PC-9 (cell line): Measurements from ENCODE around the gene CD24. TPM values are rescaled to one million over a fixed set of nuclear protein-coding genes. Genes with fewer than 3 reads are reported as not detected.

Experiments
- BruUV-seq: library from RNA; stranded (reverse); fragments of 400-500 nt; replicated peaks from 2 replicates; lab custom pipeline; 2021; lab: Mats Ljungman, UMichigan
- CTCF ChIA-PET: fragments of 300-600 bp; sonication (Branson Sonifier 250); formaldehyde crosslinking; loops from one replicate; lab custom pipeline; 2022; ENCODE audit warnings: antibody characterized with exemption; lab: Charles Lee
- POLR2A ChIA-PET: fragments of 300-600 bp; sonication (Branson Sonifier 250); formaldehyde crosslinking; loops from one replicate; lab custom pipeline; 2022; ENCODE audit warnings: antibody characterized with exemption; ENCODE audit not compliant: unreplicated experiment; lab: Charles Lee
- DNase-seq, 2 experiments: peaks; one replicate each; pipeline versions ENCODE4 v3.0.0 to v3.0.0-alpha.2; 2015 to 2022; ENCODE audit warnings: mixed read lengths in 1 of 2
- H2AFZ ChIP-seq: fragments of 200-600 bp; sonication (generic); 2 replicates; pipeline ENCODE4 v1.8.1; 2017; ENCODE audit warnings: antibody characterized with exemption
- H3F3A ChIP-seq: fragments of 200-600 bp; sonication (generic); 2 replicates; pipeline ENCODE4 v1.8.1; 2017; ENCODE audit warnings: antibody characterized with exemption, mild to moderate bottlenecking, low read depth; ENCODE audit not compliant: insufficient read depth
- H3K27ac ChIP-seq: fragments of 200-600 bp; sonication (generic); 2 replicates; pipeline ENCODE4 v1.6.1; 2016; ENCODE audit warnings: mixed run types
- H3K27me3 ChIP-seq: fragments of 200-600 bp; sonication (generic); 2 replicates; pipeline ENCODE4 v1.6.1; 2016; ENCODE audit warnings: low read depth, mixed run types; ENCODE audit not compliant: insufficient read depth
- H3K36me3 ChIP-seq: fragments of 200-600 bp; sonication (generic); 2 replicates; pipeline ENCODE4 v1.6.1; 2016; ENCODE audit warnings: low read depth, mixed run types
- H3K4me1 ChIP-seq: fragments of 200-600 bp; sonication (generic); replicated peaks from 2 replicates; pipeline ENCODE4 v1.6.1; 2016; ENCODE audit warnings: mixed run types; ENCODE audit not compliant: insufficient read depth
- H3K4me2 ChIP-seq: fragments of 200-600 bp; sonication (generic); 2 replicates; pipeline ENCODE4 v1.6.1; 2017; ENCODE audit warnings: mixed run types
- H3K4me3 ChIP-seq: fragments of 200-600 bp; sonication (generic); 2 replicates; pipeline ENCODE4 v1.6.1; 2016; ENCODE audit warnings: mixed run types
- H3K79me2 ChIP-seq: fragments of 200-600 bp; sonication (generic); 2 replicates; pipeline ENCODE4 v1.6.1; 2017; ENCODE audit warnings: low read depth, mixed run types
- H3K9me2 ChIP-seq: fragments of 200-600 bp; sonication (generic); 2 replicates; pipeline ENCODE4 v1.8.1; 2017; ENCODE audit warnings: mild to moderate bottlenecking; ENCODE audit not compliant: insufficient read depth
- H3K9me3 ChIP-seq: fragments of 200-600 bp; sonication (generic); 2 replicates; pipeline ENCODE4 v1.8.1; 2016; ENCODE audit warnings: low read depth; ENCODE audit not compliant: insufficient read depth
- H4K20me1 ChIP-seq: fragments of 200-600 bp; sonication (generic); 2 replicates; pipeline ENCODE4 v1.8.1; 2017; ENCODE audit not compliant: insufficient read depth
- CTCF ChIP-seq: fragments of 200-600 bp; sonication (generic); conservative IDR thresholded peaks from 2 replicates; pipeline ENCODE4 v1.6.1; 2017; ENCODE audit warnings: mixed run types, antibody characterized with exemption, mild to moderate bottlenecking, moderate library complexity
- EZH2 ChIP-seq: fragments of 200-600 bp; sonication (generic); IDR thresholded peaks from 2 replicates; pipeline ENCODE4 v1.8.0; 2017; ENCODE audit warnings: antibody characterized with exemption, low read depth
- intact Hi-C: fragments of 100-400 bp; cut with micrococcal nuclease; formaldehyde crosslinking; loops from one replicate; pipeline ENCODE4 v1.10.0; 2022; ENCODE audit not compliant: unreplicated experiment
- total RNA-seq: library from RNA; stranded (reverse); gene quantifications from 2 replicates; pipeline ENCODE4 v1.2.3, GENCODE V29; 2021

The CD24 gene
- total RNA-seq, 1 experiment from 2014 or later, result 93.4 TPM

- intact Hi-C loops, result no loop called here
- H3F3A ChIP-seq, result no peaks in the 10 kb centered on the region
- no peak overlapping the region for H2AFZ ChIP-seq
- no peak overlapping the region for H3K27ac ChIP-seq
- H3K36me3 ChIP-seq, result no peaks in the 10 kb centered on the region
- H3K9me3 ChIP-seq, result no peaks in the 10 kb centered on the region
- H4K20me1 ChIP-seq, result no peaks in the 10 kb centered on the region
- ChIA-PET POLR2A (no interaction called here), CTCF (no interaction called here)
- no peak for TF ChIP-seq EZH2
- no peak for TF ChIP-seq CTCF
- H3K27me3 ChIP-seq, result no peaks in the 10 kb centered on the region
- H3K4me1 ChIP-seq, result no peaks in the 10 kb centered on the region
- no peak overlapping the region for H3K4me2 ChIP-seq
- no peak for DNase-seq
- H3K4me3 ChIP-seq, result no peak overlapping the region
- no TSS peak for BruUV-seq
- H3K9me2 ChIP-seq, result no peaks in the 10 kb centered on the region; the same call in 1 of the 2 replicates
- no peaks in the 10 kb centered on the region for H3K79me2 ChIP-seq
These were observed 9.6 kb downstream of the CD24 start for GRCh38 chr6:106964954-106965353.

- BruUV-seq, result no TSS peak
- Histone ChIP-seq H3K36me3 (no peaks in the 10 kb centered on the region), H3K27ac (no peak overlapping the region), H3K9me2 (no peaks in the 10 kb centered on the region; the same call in 1 of the 2 replicates), H2AFZ (no peak overlapping the region), H3F3A (no peaks in the 10 kb centered on the region), H3K4me1 (no peaks in the 10 kb centered on the region), H3K4me3 (no peak overlapping the region), H3K9me3 (no peaks in the 10 kb centered on the region), H3K27me3 (no peaks in the 10 kb centered on the region), H4K20me1 (no peaks in the 10 kb centered on the region), H3K79me2 (no peaks in the 10 kb centered on the region), H3K4me2 (no peak overlapping the region)
- ChIA-PET CTCF (no interaction called here), POLR2A (no interaction called here)
- intact Hi-C loops, result no loop called here
- no peak for DNase-seq
- TF ChIP-seq CTCF (no peak), EZH2 (no peak)
These were observed 10.4 kb downstream of the CD24 start for GRCh38 chr6:106964099-106964498.

GRCh38 chr6:106963544-106963943 lies 11.0 kb downstream of the CD24 start:
- Histone ChIP-seq H3K27me3 (no peaks in the 10 kb centered on the region), H3K79me2 (no peaks in the 10 kb centered on the region), H3K27ac (no peak overlapping the region), H3K9me2 (no peaks in the 10 kb centered on the region; the same call in 1 of the 2 replicates), H3F3A (no peaks in the 10 kb centered on the region), H3K4me3 (no peak overlapping the region), H3K36me3 (no peaks in the 10 kb centered on the region), H4K20me1 (no peaks in the 10 kb centered on the region), H2AFZ (no peak overlapping the region), H3K4me2 (no peak overlapping the region), H3K4me1 (no peaks in the 10 kb centered on the region), H3K9me3 (no peaks in the 10 kb centered on the region)
- CTCF ChIA-PET, result no interaction called here
- DNase-seq, result peak in 1 of 2 experiments; percentile 35
- POLR2A ChIA-PET, result no interaction called here
- no TSS peak for BruUV-seq
- no peak for TF ChIP-seq CTCF
- no peak for TF ChIP-seq EZH2
- intact Hi-C loops, result no loop called here
